Activated naive CD4-positive, alpha-beta T cell treated with Interleukin-2 at 50 U/mL for 16 hours (primary cell): Measurements from ENCODE around the gene COBL.
"Not testable (repeated sequence)": the region's sequence is repeated elsewhere in the genome, so short reads cannot be mapped to it uniquely, and the experiment has no call there.

ENCODE experiments used
- DNase-seq: peaks from one replicate; pipeline ENCODE4 v3.0.0-alpha.2; 2020

COBL gene

DNA sequence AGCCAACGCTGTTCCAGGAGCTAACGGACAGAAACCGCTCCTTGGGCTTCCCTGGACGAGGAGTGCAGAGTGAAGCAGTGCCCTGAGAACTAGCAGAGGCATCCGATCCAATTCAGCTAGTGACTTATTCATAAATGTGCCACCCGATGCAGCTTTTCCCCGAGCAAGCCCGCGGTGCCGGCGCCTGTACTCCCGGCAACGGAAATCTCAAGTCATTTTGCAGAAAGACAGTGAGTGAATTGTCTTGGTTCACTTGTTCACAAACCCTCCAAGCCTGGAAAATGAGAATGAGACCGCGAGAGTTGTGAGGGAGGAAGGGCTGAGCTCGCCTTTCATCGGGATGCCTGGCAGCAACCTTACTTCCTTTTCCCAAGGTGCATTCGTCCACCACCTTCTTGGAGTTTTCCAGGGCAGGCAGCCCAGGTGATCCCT, 87.5 kb downstream of the COBL start:
- DNase-seq, result no peak

DNA sequence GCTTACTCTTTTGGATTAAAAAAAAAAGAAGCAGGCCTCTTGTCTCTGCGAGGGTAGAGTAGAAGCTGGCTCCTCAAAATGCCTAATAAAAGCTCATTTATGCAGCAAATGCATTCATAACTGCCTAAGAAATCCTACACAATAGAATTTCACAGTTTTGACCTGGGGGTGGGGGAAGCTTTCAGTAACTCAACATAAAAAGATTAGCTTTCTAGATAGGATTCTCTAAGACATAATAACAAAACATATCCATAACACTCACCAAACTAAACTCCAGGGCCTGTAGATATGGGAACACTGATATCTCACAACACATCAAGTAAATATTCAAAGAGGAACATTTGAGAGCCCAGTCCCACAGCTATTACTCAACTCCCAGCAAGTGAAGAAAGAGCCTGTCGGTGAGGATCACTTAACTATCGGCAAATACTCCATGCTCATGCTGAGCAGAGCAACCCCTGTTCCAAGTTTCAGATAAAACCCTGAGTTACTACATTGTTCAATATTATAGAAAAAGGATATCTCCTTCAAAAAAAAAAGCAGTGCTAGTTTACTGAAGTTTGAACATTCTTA, 88.1 kb downstream of the COBL start:
- no peak for DNase-seq

GRCh38 chr7:51227861-51228260, 88.7 kb downstream of the COBL start:
- no peak for DNase-seq

DNA sequence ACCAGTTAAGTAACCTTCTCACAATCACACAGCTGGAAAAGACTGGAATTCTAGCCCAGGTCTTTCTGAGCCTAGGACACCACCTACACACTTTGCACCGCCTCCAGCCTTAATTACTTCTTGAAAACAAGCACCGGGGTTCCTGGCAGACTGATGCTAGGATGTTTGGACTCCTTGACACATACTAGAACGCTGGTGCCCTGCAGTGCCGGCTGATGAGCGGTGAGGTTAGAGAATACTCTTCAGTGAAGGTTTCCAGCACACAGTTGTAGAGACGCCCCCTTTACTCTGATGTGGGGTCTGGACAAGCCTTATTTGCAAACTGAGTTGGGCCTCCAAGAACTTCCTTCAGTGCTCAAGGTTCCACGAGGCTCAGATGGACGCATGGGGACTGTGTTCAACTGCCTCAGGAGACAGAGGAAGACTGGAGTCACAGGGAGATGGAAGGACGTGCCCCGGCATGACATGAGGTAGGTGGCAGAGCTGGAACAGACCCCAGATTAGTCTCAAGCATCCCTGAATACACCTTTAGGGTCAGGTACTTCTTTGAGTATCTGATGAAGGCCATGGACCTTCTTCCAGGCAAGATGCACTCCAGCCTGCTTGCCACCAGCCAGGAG, 89.6 kb downstream of the COBL start:
- DNase-seq, result no peak

DNA sequence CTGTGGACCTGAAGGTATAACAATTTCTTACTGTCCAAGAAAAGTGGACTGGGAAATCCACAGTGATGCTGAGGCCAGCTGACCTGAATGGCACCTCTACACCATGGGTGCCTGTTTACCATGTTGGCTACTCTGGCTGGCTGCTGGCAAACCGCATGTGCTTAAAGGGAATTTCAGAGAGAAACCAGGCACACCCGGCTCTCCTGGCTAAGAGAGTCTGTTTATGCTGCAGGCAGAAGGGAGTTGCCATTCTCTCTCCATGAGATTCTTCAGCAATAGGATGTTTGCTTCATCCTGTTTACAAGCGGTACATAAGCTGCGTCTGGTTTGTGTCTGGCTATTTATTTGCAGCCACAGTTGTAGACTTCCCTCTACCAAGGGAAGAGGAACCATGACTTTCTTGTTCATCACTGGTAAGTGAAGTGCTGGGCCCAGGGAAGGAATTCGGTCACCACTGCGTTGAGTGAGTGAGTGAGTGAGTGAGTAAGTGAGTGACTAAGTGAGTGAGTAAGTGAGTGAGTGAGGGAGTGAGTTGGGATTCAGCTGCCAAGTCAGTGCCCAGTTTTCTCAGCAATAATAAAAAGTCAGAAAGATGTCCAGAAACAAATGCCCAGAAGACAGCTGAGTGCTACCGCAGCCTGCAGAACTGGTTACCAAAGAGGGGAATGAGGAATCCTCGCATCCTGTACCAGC, 90.4 kb downstream of the COBL start:
- DNase-seq, result no peak

DNA sequence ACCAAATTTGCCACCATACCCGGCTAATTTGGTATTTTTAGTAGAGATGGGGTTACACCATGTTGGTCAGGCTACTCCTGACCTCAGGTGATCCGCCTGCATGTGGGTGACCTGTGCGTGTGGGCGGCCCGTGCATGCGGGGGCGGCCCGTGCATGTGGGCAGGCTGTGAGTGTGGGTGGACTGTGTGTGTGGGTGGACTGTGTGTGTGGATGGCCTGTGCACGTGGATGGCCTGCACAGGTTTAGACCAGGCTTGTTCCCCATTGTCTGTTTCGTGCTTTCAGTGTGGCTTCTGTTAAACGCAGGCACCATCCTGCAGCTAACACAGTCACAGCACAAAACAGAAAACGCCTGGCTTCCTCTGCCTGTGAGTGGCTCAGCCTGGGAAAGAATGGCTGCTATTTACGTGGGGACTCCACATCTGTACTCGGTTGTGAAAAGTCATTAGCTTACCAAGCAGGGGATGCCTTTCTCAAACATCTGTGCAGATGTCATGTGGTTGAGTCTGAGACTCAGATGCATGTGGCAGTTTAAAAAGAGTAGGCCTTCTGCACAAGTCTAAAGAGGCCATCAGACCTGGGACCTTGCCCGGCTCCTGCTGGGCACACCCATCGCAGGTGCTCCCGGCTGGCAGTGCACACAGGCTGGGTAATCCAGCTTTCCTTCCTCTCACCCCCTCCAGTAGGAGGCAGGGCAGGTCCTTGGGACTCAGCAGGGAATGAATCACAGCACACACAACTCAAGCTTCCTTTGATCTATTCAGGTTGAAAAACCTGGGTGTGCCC, 91.6 kb downstream of the COBL start:
- no peak for DNase-seq

DNA sequence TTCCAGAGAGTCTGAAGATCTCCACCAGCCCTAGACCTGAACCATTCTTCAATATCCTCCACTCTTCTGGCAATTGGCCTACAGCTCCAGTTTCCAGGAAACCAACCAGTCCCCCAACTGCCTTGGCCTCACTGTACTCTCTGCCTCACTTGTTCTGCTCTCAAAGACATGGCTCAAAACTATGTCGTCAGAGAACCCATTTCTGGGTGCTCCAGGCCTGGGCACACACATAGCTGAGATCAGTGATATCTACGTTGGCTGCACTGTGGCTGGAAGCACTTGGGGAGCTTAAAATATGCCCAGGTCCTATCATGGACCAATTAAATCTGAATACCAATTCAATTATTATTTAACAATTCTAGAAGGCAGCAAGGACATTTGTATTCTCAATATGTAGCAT, 93.1 kb downstream of the COBL start:
- no peak for DNase-seq

DNA sequence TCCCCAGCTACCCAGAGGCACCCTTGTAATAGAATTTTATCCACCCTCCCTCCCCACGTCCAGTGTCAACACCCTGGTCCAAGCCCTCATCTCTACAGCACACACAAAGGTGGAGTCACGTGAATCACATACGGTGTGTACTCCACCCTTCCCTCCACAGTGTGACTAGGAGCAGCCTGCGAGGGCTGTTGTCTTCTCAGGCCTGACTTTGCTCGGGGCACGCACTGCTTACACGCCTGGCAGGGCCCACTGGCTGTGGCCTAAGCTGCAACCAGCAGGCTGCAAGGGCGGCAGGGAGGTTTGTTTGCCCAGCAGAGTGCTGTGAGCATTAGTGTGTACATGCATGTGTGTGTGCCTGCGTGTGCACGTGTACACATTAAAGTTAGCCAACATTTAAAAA, 93.7 kb downstream of the COBL start:
- DNase-seq, result no peak

- DNase-seq, result no peak
Measured at GRCh38 chr7:51220226-51220625, 96.4 kb downstream of the COBL start.

DNA sequence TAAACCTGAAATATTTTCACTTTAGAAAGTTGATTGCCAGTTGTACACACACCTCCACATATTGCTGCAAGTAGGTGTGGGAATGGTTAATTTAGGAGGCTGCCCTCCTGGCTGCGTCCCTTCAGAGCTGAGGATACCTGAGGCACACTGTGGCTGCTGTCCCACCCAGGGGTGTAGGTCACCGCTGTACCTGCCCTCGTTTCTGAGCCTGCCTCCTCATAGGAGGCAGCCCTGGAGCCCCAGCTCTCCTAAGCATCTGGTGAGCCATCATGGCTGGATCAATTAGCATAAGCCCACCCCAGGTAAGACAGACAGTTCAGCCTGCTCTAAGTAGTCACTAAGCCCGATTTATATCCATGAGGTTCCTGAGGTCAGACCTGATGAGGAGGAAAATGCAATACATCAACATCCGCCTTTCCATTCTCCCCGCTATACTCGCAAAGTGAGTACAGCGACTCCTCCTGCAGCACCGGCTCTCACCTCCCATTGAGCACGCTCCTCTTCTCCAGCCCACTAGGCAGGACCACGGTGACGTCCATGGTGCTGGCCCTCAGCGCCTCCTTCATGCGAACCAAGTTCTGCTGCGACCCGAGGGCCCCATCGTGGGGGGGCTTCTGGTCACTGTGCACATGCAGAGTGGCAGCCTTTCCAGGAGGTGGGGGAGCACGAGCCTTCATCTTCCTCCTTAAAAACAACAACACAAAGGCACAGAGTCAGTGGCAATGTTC, 97.2 kb downstream of the COBL start:
- no peak for DNase-seq

DNA sequence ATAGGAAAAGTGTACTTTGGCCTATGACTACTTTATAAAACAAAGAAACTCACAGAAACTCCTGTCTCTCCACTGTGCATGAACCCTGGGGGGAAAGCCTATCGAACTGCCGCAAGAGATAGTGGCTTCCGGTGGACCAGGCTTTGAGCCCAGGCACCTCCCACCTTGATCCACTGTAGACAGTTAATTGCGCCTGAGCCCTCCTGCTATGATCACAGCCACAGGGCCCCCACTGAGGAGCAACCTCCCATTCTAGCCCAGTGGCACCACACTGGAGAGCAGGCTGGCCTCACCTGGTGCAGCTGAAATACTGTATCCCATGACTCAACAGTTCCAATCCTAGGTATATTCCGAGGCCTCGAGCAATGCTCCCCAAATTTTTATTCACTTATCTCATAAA, 98.8 kb downstream of the COBL start:
- DNase-seq, result no peak

DNA sequence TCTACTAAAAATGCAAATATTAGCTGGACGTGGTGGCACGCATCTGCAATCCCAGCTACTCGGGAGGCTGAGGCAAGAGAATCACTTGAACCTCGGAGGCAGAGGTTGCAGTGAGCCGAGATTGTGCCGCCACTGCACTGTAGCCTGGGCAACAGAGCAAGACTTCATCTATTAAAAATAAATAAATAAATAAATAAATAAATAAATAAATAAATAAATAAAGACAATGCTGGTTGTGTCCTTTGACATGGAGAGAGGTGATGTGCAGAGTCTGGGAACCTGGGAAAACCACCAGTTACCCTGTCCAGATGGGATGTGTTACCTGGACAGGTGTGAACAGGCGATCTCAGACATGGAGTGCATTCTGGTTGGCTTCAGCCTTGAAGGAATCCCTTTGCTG, 102.5 kb downstream of the COBL start:
- no peak for DNase-seq

GRCh38 chr7:51213618-51214017, 103.0 kb downstream of the COBL start:
- DNase-seq, result no peak

DNA sequence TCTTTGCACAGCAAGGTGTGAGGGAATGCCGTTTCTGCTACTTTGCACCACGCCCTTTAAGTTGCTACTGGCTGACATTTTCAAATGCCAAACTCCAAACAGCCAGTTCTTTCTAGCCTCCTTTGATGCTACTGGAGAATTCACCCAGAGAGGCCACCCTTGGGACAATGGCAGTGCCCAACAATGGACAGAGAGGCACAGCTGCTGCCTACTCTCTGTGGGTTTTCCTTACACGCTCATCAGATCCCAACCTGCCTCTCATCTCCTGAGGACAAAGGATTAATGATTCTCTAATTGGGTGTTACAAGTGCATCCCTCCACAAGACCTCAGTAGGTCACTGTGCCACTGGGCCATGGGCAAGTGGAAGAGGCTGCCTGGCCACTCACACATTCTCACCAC, 105.8 kb downstream of the COBL start:
- DNase-seq, result no peak

GRCh38 chr7:51209426-51209825, 107.2 kb downstream of the COBL start:
- DNase-seq, result no peak

DNA sequence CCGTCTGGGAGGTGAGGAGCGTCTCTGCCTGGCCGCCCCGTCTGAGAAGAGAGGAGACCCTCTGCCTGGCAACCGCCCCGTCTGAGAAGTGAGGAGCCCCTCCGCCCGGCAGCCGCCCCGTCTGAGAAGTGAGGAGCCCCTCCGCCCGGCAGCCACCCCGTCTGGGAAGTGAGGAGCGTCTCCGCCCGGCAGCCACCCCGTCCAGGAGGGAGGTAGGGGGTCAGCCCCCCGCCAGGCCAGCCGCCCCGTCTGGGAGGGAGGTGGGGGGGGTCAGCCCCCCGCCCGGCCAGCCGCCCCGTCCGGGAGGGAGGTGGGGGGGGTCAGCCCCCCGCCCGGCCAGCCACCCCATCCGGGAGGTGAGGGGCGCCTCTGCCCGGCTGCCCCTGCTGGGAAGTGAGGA, 108.5 kb downstream of the COBL start:
- not testable (repeated sequence) for DNase-seq

DNA sequence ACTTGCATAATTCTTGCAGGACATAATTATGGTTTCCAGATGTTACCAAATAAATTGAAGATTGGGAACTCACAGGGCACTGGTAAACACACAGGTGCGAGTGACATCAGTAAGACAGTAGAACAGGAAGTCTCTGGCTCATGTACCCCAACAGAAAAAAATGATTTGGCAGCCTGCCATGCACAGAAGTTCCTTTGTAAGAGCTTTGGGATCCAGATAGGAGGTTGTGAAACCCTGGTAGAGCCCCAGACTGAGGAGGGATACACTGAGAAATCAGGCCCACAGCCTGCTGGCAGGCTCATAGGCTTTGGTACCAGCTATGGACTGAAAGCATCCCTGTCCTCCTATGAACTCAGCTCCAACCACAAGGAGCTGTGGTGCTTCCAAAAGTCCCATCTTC, 118.0 kb downstream of the COBL start:
- DNase-seq, result no peak

GRCh38 chr7:51190969-51191368, 125.6 kb downstream of the COBL start:
- DNase-seq, result no peak

DNA sequence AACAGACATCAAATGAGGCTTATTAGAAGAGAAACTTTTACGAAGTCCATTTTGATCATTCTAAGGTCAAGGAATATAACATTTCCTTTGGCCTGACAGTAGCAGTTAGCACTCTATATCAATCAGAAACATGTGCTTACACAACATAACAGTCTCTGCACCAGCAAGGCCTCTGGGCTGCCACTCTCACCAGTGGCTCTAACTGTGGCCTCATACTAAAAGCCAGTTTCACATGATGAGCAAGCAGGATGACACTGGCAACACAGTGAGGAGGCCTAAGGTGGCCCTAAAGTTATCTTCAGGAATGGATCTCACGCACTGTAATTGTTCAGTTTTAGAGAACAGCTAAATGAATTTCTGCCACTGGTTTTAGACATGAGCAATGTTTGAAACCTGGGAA, 126.8 kb downstream of the COBL start:
- no peak for DNase-seq

DNA sequence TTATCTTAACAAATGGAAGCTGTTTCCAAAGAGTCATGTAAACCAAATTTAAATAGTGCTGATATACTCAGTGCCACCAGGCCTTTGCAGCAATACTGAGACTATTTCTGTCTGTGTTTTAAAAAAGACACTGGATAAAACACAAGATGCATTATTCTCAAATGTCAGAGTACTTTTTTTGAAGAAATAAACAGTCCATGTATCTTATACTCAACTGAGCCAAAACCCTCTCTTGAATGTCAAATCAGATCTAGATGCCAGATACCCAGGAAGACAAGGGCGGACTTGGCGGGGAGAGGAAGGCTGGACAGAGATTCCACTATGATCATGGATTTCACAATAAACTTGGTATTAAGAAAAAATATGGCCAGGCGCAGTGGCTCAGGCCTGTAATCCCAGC, 127.6 kb downstream of the COBL start:
- DNase-seq, result no peak

- no peak for DNase-seq
Measured at GRCh38 chr7:51187941-51188340, 128.7 kb downstream of the COBL start.

DNA sequence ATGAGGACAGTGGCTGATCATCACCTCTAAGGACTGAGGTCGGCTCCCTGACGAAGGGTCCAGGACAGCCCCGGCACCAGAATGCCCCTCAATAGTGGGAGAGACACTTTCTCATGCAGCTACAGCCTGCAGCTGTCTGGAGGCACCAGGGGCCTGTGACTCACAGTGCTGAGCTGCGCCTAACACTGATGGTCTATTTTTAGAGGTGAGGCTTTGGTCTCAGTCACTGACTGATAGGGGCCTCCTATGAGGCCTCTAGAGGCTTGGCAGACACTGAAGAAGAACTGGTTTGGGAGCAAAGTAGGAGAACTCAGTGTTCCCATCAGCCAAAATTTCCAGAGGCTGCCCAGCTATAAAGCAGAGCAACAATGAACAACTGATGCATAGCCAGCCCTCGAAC, 130.1 kb downstream of the COBL start:
- no peak for DNase-seq

- DNase-seq, result no peak
Measured at GRCh38 chr7:51182636-51183166, 133.9 kb downstream of the COBL start.
